Endothelial cell of umbilical vein (primary cell): ENCODE measurements around the gene GIT2. TPM values are rescaled to one million over a fixed set of nuclear protein-coding genes. Genes with fewer than 3 reads are reported as not detected.

Experiments
- BruUV-seq: library from RNA; stranded (reverse); fragments of 400-500 nt; replicated peaks from 2 replicates; lab custom pipeline; 2021; lab: Mats Ljungman, UMichigan
- CTCF ChIA-PET: fragments of 300-600, 350-600 bp; sonication (Branson Sonifier 250); formaldehyde crosslinking; loops from one replicate; lab custom pipeline; 2021; ENCODE audit warnings: antibody characterized with exemption, inconsistent platforms; lab: Charles Lee
- POLR2A ChIA-PET: fragments of 300-600, 350-600 bp; sonication (Branson Sonifier 250); formaldehyde crosslinking; loops from one replicate; lab custom pipeline; 2021; ENCODE audit warnings: antibody characterized with exemption, inconsistent platforms; lab: Charles Lee
- DNase-seq: peaks from one replicate; pipeline ENCODE4 v3.0.0-alpha.2; 2011; ENCODE audit warnings: low read depth, low spot score
- FAIRE-seq: peaks from 2 replicates; lab custom pipeline; 2011; peaks lifted over from hg19 to GRCh38; lab: Jason Lieb, UNC
- H2AFZ ChIP-seq: 2 replicates; pipeline ENCODE4 v1.6.0; 2012; ENCODE audit warnings: low read depth, low read length, control low read depth, inconsistent platforms
- H3K27ac ChIP-seq: 2 replicates; pipeline ENCODE4 v1.5.1; 2011; ENCODE audit warnings: low read depth, mild to moderate bottlenecking, control low read depth, low read length, moderate library complexity; ENCODE audit not compliant: insufficient read depth
- H3K27me3 ChIP-seq, 2 experiments: 2 replicates each; pipeline versions ENCODE4 v1.6.0 to v1.6.1; 2011; ENCODE audit warnings: low read length in 2 of 2, mixed read lengths in 1 of 2; ENCODE audit not compliant: control insufficient read depth in 2 of 2, insufficient read depth in 2 of 2
- H3K36me3 ChIP-seq, 2 experiments: 2 replicates in 1 of 2; 3 replicates in 1 of 2; pipeline ENCODE4 v1.5.1; 2011; ENCODE audit warnings: low read length in 2 of 2, mild to moderate bottlenecking in 1 of 2, moderate library complexity in 1 of 2; ENCODE audit not compliant: control insufficient read depth in 2 of 2, insufficient read depth in 2 of 2; ENCODE audit errors: extremely low read depth in 1 of 2
- H3K4me1 ChIP-seq: 3 replicates; pipeline ENCODE4 v1.5.1; 2011; ENCODE audit warnings: mild to moderate bottlenecking, low read length; ENCODE audit not compliant: control insufficient read depth, insufficient read depth; ENCODE audit errors: extremely low read depth
- H3K4me2 ChIP-seq: 2 replicates; pipeline ENCODE4 v1.6.1; 2011; ENCODE audit warnings: low read length, control low read depth, mixed read lengths; ENCODE audit not compliant: insufficient read depth
- H3K4me3 ChIP-seq, 3 experiments: fragments of 200-600 bp in 1 of 3; sonication (generic), shearing (Covaris generic) in 1 of 3; replicated peaks in 1 of 3; 2 replicates each; pipeline ENCODE4 v1.5.1; 2011 to 2016; ENCODE audit warnings: control low read depth in 3 of 3, low read length in 3 of 3, mild to moderate bottlenecking in 2 of 3, inconsistent platforms in 1 of 3, low read depth in 1 of 3, moderate library complexity in 1 of 3; ENCODE audit not compliant: insufficient read depth in 1 of 3
- H3K79me2 ChIP-seq: 2 replicates; pipeline ENCODE4 v1.6.0; 2012; ENCODE audit warnings: low read length, inconsistent platforms; ENCODE audit not compliant: control insufficient read depth, insufficient read depth
- H3K9ac ChIP-seq: replicated peaks from 2 replicates; pipeline ENCODE3; 2011; ENCODE audit warnings: low read length, control low read depth; ENCODE audit not compliant: insufficient read depth; ENCODE audit errors: extremely low read depth
- H3K9me1 ChIP-seq: replicated peaks from 3 replicates; pipeline ENCODE4 v1.6.0; 2011; ENCODE audit warnings: mild to moderate bottlenecking, low read length; ENCODE audit not compliant: control insufficient read depth, insufficient read depth; ENCODE audit errors: extremely low read depth
- H3K9me3 ChIP-seq: replicated peaks from 2 replicates; pipeline ENCODE4 v1.5.1; 2012; ENCODE audit warnings: low read length, inconsistent platforms; ENCODE audit not compliant: control insufficient read depth, insufficient read depth
- H4K20me1 ChIP-seq: replicated peaks from 2 replicates; pipeline ENCODE3; 2011; ENCODE audit warnings: mild to moderate bottlenecking, low read length; ENCODE audit not compliant: control insufficient read depth, insufficient read depth; ENCODE audit errors: extremely low read depth
- CTCF ChIP-seq, 2 donors: IDR thresholded peaks; 1 replicate in 1 of 2; 2 replicates in 1 of 2; pipeline ENCODE4 v1.5.1; 2011; ENCODE audit warnings: low read length in 2 of 2, mild to moderate bottlenecking in 2 of 2, moderate library complexity in 2 of 2, control low read depth in 1 of 2, inconsistent platforms in 1 of 2, low read depth in 1 of 2; ENCODE audit not compliant: insufficient read depth in 1 of 2; ENCODE audit errors: extremely low read depth in 1 of 2
- EZH2 ChIP-seq: IDR thresholded peaks from 2 replicates; pipeline ENCODE4 v1.6.1; 2012; ENCODE audit warnings: borderline replicate concordance, low read depth, mild to moderate bottlenecking, moderate library complexity, low read length, inconsistent platforms; ENCODE audit not compliant: severe bottlenecking
- FOS ChIP-seq: IDR thresholded peaks from 2 replicates; pipeline ENCODE4 v1.6.1; 2011; ENCODE audit warnings: mild to moderate bottlenecking, low read length, moderate library complexity, borderline replicate concordance; ENCODE audit not compliant: insufficient read depth
- GATA2 ChIP-seq: IDR thresholded peaks from 2 replicates; pipeline ENCODE4 v1.7.0; 2011; ENCODE audit warnings: low read depth, mild to moderate bottlenecking, moderate library complexity, mixed read lengths, low read length; ENCODE audit not compliant: insufficient read length, insufficient read depth
- JUN ChIP-seq: IDR thresholded peaks from 2 replicates; pipeline ENCODE4 v1.6.1; 2011; ENCODE audit warnings: borderline replicate concordance, low read depth; ENCODE audit not compliant: insufficient read length, insufficient read depth
- MYC ChIP-seq: IDR thresholded peaks from one replicate; pipeline ENCODE4 v1.6.1; 2011; ENCODE audit warnings: mild to moderate bottlenecking, low read depth, low read length
- POLR2A ChIP-seq: IDR thresholded peaks from 2 replicates; pipeline ENCODE4 v1.6.1; 2012; ENCODE audit warnings: low read depth, mild to moderate bottlenecking, control low read depth, low read length
- POLR2AphosphoS5 ChIP-seq: IDR thresholded peaks from 2 replicates; pipeline ENCODE4 v1.6.1; 2012; ENCODE audit warnings: low read depth, mild to moderate bottlenecking, control low read depth, low read length, moderate library complexity; ENCODE audit not compliant: insufficient read depth
- dilution Hi-C: fragments of 300-500 bp; cut with MboI; formaldehyde crosslinking; loops from one replicate; pipeline ENCODE4 v1.15.0; 2019; ENCODE audit warnings: low sequenced_read_pairs; ENCODE audit not compliant: extremely low pct_ligation_motif_present
- intact Hi-C: fragments of 100-400 bp; cut with micrococcal nuclease; formaldehyde crosslinking; loops from one replicate; pipeline ENCODE4 v1.10.0; 2022
- polyA plus RNA-seq, 4 experiments: library from polyadenylated mRNA; depleted of rRNA in 3 of 4; stranded (reverse) in 3 of 4; unstranded in 1 of 4; fragments of >200 nt; gene quantifications; 2 replicates each; pipeline versions ENCODE4 v1.2.1 to v1.2.3, GENCODE V29; 2011 to 2012; ENCODE audit warnings: missing spikeins in 1 of 4
- total RNA-seq: library from RNA; stranded (reverse); gene quantifications from 2 replicates; pipeline ENCODE4 v1.2.3, GENCODE V29; 2021
- TF ChIP-seq, protein P1 (sequence below): IDR thresholded peaks from 2 replicates; pipeline ENCODE4 v1.6.1; 2011; ENCODE audit not compliant: insufficient read depth, insufficient read length

GIT2 gene
- total and polyA plus RNA-seq, 2 donors (not counting 3 experiments of a cell fraction or from before 2014, with no cell fraction given) = 37.3 to 77.2 TPM

- no peaks in the 10 kb centered on the region for H3K27me3 ChIP-seq
- dilution Hi-C loops (no loop called here), intact Hi-C loops (no loop called here)
- TF ChIP-seq MYC (no peak), GATA2 (no peak), CTCF (IDR thresholded peaks at IDR 0.05; ENCODE audit: extremely low read depth in 1 of 2, insufficient read depth in 1 of 2, low read depth in 1 of 2, low read length in 2 of 2) (no peak), POLR2A (no peak), JUN (no peak), POLR2AphosphoS5 (no peak), EZH2 (no peak), FOS (no peak)
- TF ChIP-seq, protein P1, sequence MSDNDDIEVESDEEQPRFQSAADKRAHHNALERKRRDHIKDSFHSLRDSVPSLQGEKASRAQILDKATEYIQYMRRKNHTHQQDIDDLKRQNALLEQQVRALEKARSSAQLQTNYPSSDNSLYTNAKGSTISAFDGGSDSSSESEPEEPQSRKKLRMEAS = no peak
- H3K36me3 ChIP-seq = no peaks in the 10 kb centered on the region
- no peaks in the 10 kb centered on the region for H3K9me1 ChIP-seq
- no peak overlapping the region for H3K4me2 ChIP-seq
- peaks cover 23% of the 10 kb centered on the region for H3K4me1 ChIP-seq
- H3K9me3 ChIP-seq = no peaks in the 10 kb centered on the region
- no peak overlapping the region for H3K27ac ChIP-seq
- no peak overlapping the region for H2AFZ ChIP-seq
- ChIA-PET POLR2A (no interaction called here), CTCF (interaction anchor here (1.0 kb wide), 1 partner anchor 38 kb away, joined by 3 read pairs; no protein-coding TSS in a partner anchor)
- no peaks in the 10 kb centered on the region for H3K79me2 ChIP-seq
- FAIRE-seq (no peak), DNase-seq (no peak)
- H3K9ac ChIP-seq = no peak overlapping the region
- no TSS peak for BruUV-seq
- no peak overlapping the region for H3K4me3 ChIP-seq
- H4K20me1 ChIP-seq = no peaks in the 10 kb centered on the region
These were observed 105.5 kb downstream of the GIT2 start for GRCh38 chr12:109890620-109891170.
